IMR-90 (cell line): ENCODE data around the gene UPP2.

Experiments used
- CTCF ChIP-seq: conservative IDR thresholded peaks from 2 replicates; pipeline ENCODE4 v1.5.1; 2012; ENCODE audit warnings: mild to moderate bottlenecking, low read depth, low read length, improper control_type of control experiment
- POLR2A ChIP-seq: IDR thresholded peaks from 2 replicates; pipeline ENCODE4 v1.6.1; 2012; ENCODE audit warnings: mild to moderate bottlenecking, low read depth, low read length

DNA sequence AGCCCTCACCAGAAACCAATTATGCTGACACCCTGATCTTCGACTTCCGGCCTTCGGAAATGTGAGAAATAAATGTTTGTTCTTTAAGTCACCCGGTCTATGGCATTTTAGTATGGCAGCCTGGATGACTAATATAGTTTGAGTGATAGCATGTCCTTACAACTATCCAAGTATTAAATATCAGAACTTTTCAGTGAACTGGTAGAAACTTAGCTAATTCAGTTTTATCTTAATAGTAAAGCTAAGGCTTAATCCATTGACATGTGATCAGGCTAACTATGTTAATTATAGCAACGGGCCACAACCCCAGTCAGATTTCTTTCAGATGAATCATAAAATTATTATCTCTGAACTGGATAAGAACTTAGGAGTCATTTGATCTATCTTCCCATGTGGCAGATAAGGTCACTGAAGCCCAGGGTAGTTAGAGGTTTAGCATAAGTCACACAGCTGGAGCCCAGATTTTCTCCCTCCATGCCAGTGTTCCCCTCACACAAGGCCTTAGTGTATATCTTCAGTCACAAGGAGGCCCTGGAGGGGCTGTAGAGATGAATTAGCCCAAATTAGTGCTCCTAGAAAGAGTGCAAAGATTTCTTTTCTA lies 40.7 kb upstream of the UPP2 start:
- TF ChIP-seq CTCF, result no peak
- TF ChIP-seq POLR2A, result no peak
